Keratinocyte (primary cell): ENCODE results near the gene RBMY1B. TPM values are rescaled to one million over a fixed set of nuclear protein-coding genes. Genes with fewer than 3 reads are reported as not detected.
"Not testable (repeated sequence)": the region's sequence is repeated elsewhere in the genome, so short reads cannot be mapped to it uniquely, and the experiment has no call there.

Source experiments
- DNase-seq: peaks from one replicate; pipeline ENCODE4 v3.0.0-alpha.2; 2011; ENCODE audit warnings: low read depth, missing footprints, low spot score
- FAIRE-seq: peaks from 2 replicates; lab custom pipeline; 2011; peaks lifted over from hg19 to GRCh38; lab: Jason Lieb, UNC
- H2AFZ ChIP-seq: 2 replicates; pipeline ENCODE4 v1.6.0; 2012; ENCODE audit warnings: low read length, control low read depth, inconsistent platforms; ENCODE audit not compliant: control insufficient read depth
- H3K27ac ChIP-seq: 2 replicates; pipeline ENCODE4 v1.5.1; 2011; ENCODE audit warnings: low read length; ENCODE audit not compliant: control insufficient read depth, insufficient read depth
- H3K27me3 ChIP-seq: 3 replicates; pipeline ENCODE4 v1.6.0; 2011; ENCODE audit warnings: low read length; ENCODE audit not compliant: control insufficient read depth, insufficient read depth; ENCODE audit errors: extremely low read depth
- H3K36me3 ChIP-seq, 2 experiments: 2 replicates in 1 of 2; 3 replicates in 1 of 2; pipeline ENCODE4 v1.5.1; 2011; ENCODE audit warnings: low read length in 2 of 2, mild to moderate bottlenecking in 1 of 2; ENCODE audit not compliant: control insufficient read depth in 2 of 2, insufficient read depth in 2 of 2; ENCODE audit errors: extremely low read depth in 1 of 2
- H3K4me1 ChIP-seq: 3 replicates; pipeline ENCODE4 v1.5.1; 2011; ENCODE audit warnings: low read length; ENCODE audit not compliant: control insufficient read depth, insufficient read depth; ENCODE audit errors: extremely low read depth
- H3K4me2 ChIP-seq: 3 replicates; pipeline ENCODE4 v1.6.0; 2011; ENCODE audit warnings: low read depth, low read length; ENCODE audit not compliant: control insufficient read depth, insufficient read depth; ENCODE audit errors: extremely low read depth
- H3K4me3 ChIP-seq, 3 experiments: fragments of 200-600 bp in 1 of 3; sonication (generic) in 1 of 3; 2 replicates in 2 of 3; 3 replicates in 1 of 3; pipeline ENCODE4 v1.5.1; 2011 to 2016; ENCODE audit warnings: low read length in 3 of 3, mild to moderate bottlenecking in 3 of 3, control low read depth in 2 of 3, inconsistent platforms in 1 of 3, low read depth in 1 of 3, mixed read lengths in 1 of 3, mixed run types in 1 of 3, moderate library complexity in 1 of 3; ENCODE audit not compliant: control insufficient read depth in 2 of 3, insufficient read depth in 2 of 3; ENCODE audit errors: extremely low read depth in 1 of 3
- H3K79me2 ChIP-seq: 2 replicates; pipeline ENCODE4 v1.6.0; 2012; ENCODE audit warnings: low read length; ENCODE audit not compliant: control insufficient read depth, insufficient read depth
- H3K9ac ChIP-seq: 3 replicates; pipeline ENCODE4 v1.6.0; 2011; ENCODE audit warnings: low read length; ENCODE audit not compliant: control insufficient read depth, insufficient read depth; ENCODE audit errors: extremely low read depth
- H3K9me1 ChIP-seq: 3 replicates; pipeline ENCODE4 v1.6.0; 2011; ENCODE audit warnings: low read length; ENCODE audit not compliant: control insufficient read depth, insufficient read depth; ENCODE audit errors: extremely low read depth
- H3K9me3 ChIP-seq: 2 replicates; pipeline ENCODE4 v1.5.1; 2012; ENCODE audit warnings: low read depth, low read length; ENCODE audit not compliant: control insufficient read depth
- H4K20me1 ChIP-seq: 3 replicates; pipeline ENCODE4 v1.6.0; 2011; ENCODE audit warnings: low read length; ENCODE audit not compliant: control insufficient read depth, insufficient read depth; ENCODE audit errors: extremely low read depth
- dilution Hi-C: fragments of 300-500 bp; cut with MboI; formaldehyde crosslinking; loops from one replicate; pipeline ENCODE4 v1.7.0; 2020; ENCODE audit warnings: low sequenced_read_pairs; ENCODE audit not compliant: extremely low pct_ligation_motif_present
- polyA plus RNA-seq, 5 experiments: library from polyadenylated mRNA; depleted of rRNA in 3 of 5; stranded (reverse) in 3 of 5; stranded (forward) in 1 of 5; unstranded in 1 of 5; fragments of >200 nt; gene quantifications; 1 replicate in 1 of 5; 2 replicates in 3 of 5; 3 replicates in 1 of 5; pipeline versions ENCODE4 v1.2.1 to v1.2.3, GENCODE V29; 2011 to 2012; ENCODE audit warnings: missing spikeins in 2 of 5, low read depth in 1 of 5, low replicate concordance in 1 of 5

Gene RBMY1B
- polyA plus RNA-seq, 1 donor (not counting 4 experiments of a cell fraction or from before 2014, with no cell fraction given), result not detected

GRCh38 chrY:21559316-21559984 lies 48.3 kb downstream of the RBMY1B start:
- H3K36me3 ChIP-seq, H3K9me1 ChIP-seq, H3K4me1 ChIP-seq, H3K4me2 ChIP-seq, H3K27ac ChIP-seq, H3K27me3 ChIP-seq, H2AFZ ChIP-seq, FAIRE-seq, dilution Hi-C loops, H3K79me2 ChIP-seq, H3K9me3 ChIP-seq, DNase-seq, H3K9ac ChIP-seq, H4K20me1 ChIP-seq, H3K4me3 ChIP-seq: not testable (repeated sequence)

Other genes starting within 250 kb of the RBMY1B start
- not detected in 3 replicates for gene RBMY1A1, start 23.5 kb downstream of the RBMY1B start, polyA plus RNA-seq